ENCODE measurements around the gene RGS1.

RGS1 gene

DNA sequence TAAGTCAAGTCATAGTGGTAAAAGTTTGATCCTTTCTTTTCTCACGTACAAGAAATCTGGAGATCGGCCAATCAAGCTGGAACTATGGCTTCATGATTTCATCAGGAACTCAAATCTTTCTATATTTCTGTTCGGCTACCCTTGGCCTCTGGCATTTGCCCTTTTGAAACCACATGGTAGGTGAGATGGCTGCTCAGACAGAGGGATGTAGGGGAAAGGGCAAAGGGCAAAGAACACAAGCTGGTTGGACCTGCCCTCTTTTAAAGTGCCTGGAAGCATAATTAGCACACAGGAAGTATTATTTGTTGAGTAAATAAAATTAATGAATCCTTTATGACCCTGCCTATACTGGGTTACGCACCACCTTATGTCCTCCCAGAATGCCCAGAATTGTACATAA lies 11.5 kb upstream of the RGS1 start:
- Mint-ChIP-seq H3K36me3 (peaks cover 2% of the 10 kb centered on the region), H3K27me3 (no peaks in the 10 kb centered on the region), H3K4me3 (no peak overlapping the region), H3K27ac (no peak overlapping the region), H3K9me3 (peaks cover 5% of the 10 kb centered on the region), H3K4me1 (peaks cover 30% of the 10 kb centered on the region)
- DNase-seq, result no peak
- CTCF ChIA-PET, result interaction anchor here (1.2 kb wide), 1 partner anchor 8 kb away, joined by 3 read pairs; no protein-coding TSS in a partner anchor

GRCh38 chr1:192565946-192566345 lies 9.6 kb upstream of the RGS1 start:
- H3K27ac Mint-ChIP-seq, result no peak overlapping the region

GRCh38 chr1:192566657-192567056 lies 8.9 kb upstream of the RGS1 start:
- no peak overlapping the region for H3K27ac Mint-ChIP-seq
- CTCF ChIA-PET, result no interaction called here

More at GRCh38 chr1:192565946-192566345, 9.6 kb upstream of the RGS1 start:
- DNase-seq, result no peak
- CTCF ChIA-PET, result no interaction called here
- Mint-ChIP-seq H3K9me3 (peaks cover 14% of the 10 kb centered on the region), H3K4me3 (no peak overlapping the region), H3K27me3 (no peaks in the 10 kb centered on the region), H3K36me3 (peaks cover 13% of the 10 kb centered on the region), H3K4me1 (peaks cover 32% of the 10 kb centered on the region)

GRCh38 chr1:192568063-192568462 lies 7.5 kb upstream of the RGS1 start:
- peaks cover 16% of the 10 kb centered on the region for H3K36me3 Mint-ChIP-seq
- H3K4me1 Mint-ChIP-seq, result peaks cover 53% of the 10 kb centered on the region
- CTCF ChIA-PET, result interaction anchor here (0.7 to 2.0 kb wide), 2 partner anchors 14 to 491 kb away, joined by 3 to 8 read pairs; no protein-coding TSS in a partner anchor
- no peaks in the 10 kb centered on the region for H3K27me3 Mint-ChIP-seq
- no peak overlapping the region for H3K4me3 Mint-ChIP-seq
- H3K27ac Mint-ChIP-seq, result no peak overlapping the region
- no peak for DNase-seq
- peaks cover 18% of the 10 kb centered on the region for H3K9me3 Mint-ChIP-seq

More at GRCh38 chr1:192566657-192567056, 8.9 kb upstream of the RGS1 start:
- Mint-ChIP-seq H3K36me3 (peaks cover 16% of the 10 kb centered on the region), H3K9me3 (peaks cover 18% of the 10 kb centered on the region), H3K4me1 (peaks cover 39% of the 10 kb centered on the region), H3K4me3 (no peak overlapping the region), H3K27me3 (no peaks in the 10 kb centered on the region)
- no peak for DNase-seq

DNA sequence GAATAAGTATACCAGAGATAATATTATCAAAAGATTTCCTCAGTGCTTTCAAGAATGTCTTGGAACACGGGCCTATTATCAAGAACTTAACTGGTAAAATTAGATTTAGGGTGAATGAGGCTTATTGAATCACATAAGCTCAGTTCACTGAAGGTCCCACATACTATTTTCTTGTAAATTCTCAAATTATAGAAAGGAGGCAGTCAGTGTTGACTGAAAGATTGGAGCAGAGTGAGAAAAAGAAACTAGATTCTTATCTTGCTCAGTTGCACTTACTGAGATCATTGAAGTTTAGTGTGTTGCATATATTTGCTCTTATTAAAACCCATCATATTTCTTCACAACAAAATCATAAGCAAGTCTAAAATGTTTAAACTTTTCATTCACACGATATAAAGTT lies 3.9 kb upstream of the RGS1 start:
- Mint-ChIP-seq H3K27me3 (no peaks in the 10 kb centered on the region), H3K27ac (peak overlapping the region; percentile 86), H3K9me3 (peaks cover 15% of the 10 kb centered on the region), H3K4me1 (peaks cover 69% of the 10 kb centered on the region), H3K36me3 (peaks cover 21% of the 10 kb centered on the region), H3K4me3 (no peak overlapping the region)
- CTCF ChIA-PET, result interaction anchor here (0.7 to 1.4 kb wide), 2 partner anchors 31 to 97 kb away, joined by 3 to 4 read pairs; no protein-coding TSS in a partner anchor
- DNase-seq, result no peak

DNA sequence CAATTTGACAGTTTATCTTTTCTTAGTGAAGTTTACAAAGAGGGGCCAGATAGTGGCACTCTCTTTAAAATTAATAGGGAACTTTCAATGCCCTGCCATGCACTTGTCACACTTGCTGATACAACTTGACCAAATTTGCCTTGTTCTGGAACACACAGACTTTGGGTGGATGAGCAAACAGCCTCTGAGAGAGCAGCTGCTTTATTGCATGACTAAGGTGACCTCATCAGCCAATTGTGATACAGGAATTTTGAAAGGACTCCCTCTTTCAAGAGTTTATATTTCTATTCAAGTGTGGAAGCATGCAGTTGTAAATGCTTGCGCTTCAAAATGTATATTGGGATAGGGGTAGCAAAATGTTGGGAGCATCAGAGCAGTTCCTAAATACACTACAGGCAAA lies 2.1 kb upstream of the RGS1 start:
- peaks cover 15% of the 10 kb centered on the region for H3K9me3 Mint-ChIP-seq
- no peak overlapping the region for H3K4me3 Mint-ChIP-seq
- H3K27me3 Mint-ChIP-seq, result no peaks in the 10 kb centered on the region
- H3K27ac Mint-ChIP-seq, result peak overlapping the region; percentile 43
- CTCF ChIA-PET, result interaction anchor here (1.2 kb wide), 1 partner anchor 27 kb away, joined by 4 read pairs; no protein-coding TSS in a partner anchor
- peaks cover 30% of the 10 kb centered on the region for H3K36me3 Mint-ChIP-seq
- DNase-seq, result no peak
- H3K4me1 Mint-ChIP-seq, result peaks cover 77% of the 10 kb centered on the region

DNA sequence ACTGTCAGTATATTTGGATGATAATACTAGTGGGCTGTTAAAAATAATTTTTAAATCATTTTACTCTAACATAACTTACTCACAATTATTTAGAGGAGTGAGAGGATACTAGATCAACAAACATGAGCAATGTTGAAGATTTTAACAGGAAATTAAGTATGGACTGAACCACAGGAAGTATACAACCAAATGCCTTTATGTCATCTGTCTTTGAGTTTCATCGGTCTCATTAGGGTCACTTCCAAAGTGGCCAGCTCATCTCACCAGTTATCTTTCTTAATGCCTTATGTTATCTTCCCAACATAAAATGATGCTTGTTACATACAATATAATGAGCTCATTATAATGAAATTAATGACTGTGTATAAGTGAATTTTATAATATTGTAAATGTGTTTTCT lies 1.5 kb upstream of the RGS1 start:
- Mint-ChIP-seq H3K36me3 (peaks cover 33% of the 10 kb centered on the region), H3K4me3 (no peak overlapping the region), H3K4me1 (peaks cover 81% of the 10 kb centered on the region), H3K27ac (no peak overlapping the region), H3K27me3 (no peaks in the 10 kb centered on the region), H3K9me3 (peaks cover 13% of the 10 kb centered on the region)
- no peak for DNase-seq
- CTCF ChIA-PET, result interaction anchor here (1.2 kb wide), 3 partner anchors 28 to 32 kb away, joined by 3 to 4 read pairs (median 4); no protein-coding TSS in a partner anchor

GRCh38 chr1:192576190-192577144 lies 894 bp downstream of the RGS1 start:
- Mint-ChIP-seq H3K4me3 (peak overlapping the region; percentile 79), H3K27me3 (no peaks in the 10 kb centered on the region), H3K36me3 (peaks cover 25% of the 10 kb centered on the region), H3K27ac (peak overlapping the region; percentile 61), H3K9me3 (no peaks in the 10 kb centered on the region), H3K4me1 (peaks cover 80% of the 10 kb centered on the region)
- no peak for DNase-seq
- CTCF ChIA-PET, result interaction anchor here (1.3 to 5.0 kb wide), 4 partner anchors 25 to 101 kb away, joined by 4 to 93 read pairs (median 14); no protein-coding TSS in a partner anchor

DNA sequence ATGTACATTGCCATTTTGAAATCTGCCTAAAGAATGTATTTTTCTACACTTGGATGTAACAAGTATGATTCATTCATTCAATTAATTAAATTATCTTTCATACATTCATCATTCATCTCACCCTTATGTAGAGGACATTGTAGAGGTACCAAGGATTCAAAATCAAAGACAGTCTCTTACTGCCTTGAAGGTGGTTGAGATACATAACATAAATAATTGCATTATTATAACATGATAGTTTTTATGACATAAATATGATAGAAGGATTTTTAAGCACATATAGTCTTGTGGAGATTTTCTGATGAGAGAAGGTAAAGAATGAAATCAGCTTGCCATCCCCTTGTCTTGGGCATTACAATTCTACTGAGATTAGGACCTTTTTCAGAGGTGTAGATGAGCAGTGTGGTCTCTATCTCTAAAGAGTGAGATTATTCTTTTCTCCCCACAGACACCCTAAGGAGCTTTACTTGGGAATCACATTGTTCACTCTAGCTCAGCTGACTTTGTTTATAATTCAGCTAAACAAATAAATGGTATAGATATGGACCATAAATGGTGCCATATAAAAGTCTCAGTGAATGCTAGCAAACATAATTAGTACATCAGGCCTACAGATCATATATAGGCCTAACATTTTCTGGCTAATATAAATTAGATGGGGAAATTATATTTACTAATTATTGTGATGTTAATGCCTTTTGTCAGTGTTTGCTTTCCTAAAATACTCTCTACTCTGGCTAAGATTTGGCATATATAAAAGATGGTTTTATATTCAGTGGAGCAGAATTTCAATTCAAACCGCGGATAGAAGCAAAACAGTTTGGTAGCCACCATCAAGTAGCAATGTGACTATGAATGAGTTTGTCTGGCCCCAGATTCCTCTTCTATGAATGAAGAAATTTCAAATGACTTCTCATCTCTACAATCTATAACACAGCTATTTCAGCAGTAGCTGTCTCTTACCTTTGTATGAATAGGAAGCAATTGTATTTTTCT lies 1.9 kb downstream of the RGS1 start:
- H3K4me1 Mint-ChIP-seq, result peaks cover 70% of the 10 kb centered on the region
- CTCF ChIA-PET, result interaction anchor here (1.0 to 5.0 kb wide), 7 partner anchors 26 to 102 kb away, joined by 3 to 93 read pairs (median 5); no protein-coding TSS in a partner anchor
- H3K27me3 Mint-ChIP-seq, result no peaks in the 10 kb centered on the region
- no peaks in the 10 kb centered on the region for H3K9me3 Mint-ChIP-seq
- peaks cover 25% of the 10 kb centered on the region for H3K36me3 Mint-ChIP-seq
- H3K4me3 Mint-ChIP-seq, result peak overlapping the region; percentile 79
- no peak overlapping the region for H3K27ac Mint-ChIP-seq
- DNase-seq, result no peak

DNA sequence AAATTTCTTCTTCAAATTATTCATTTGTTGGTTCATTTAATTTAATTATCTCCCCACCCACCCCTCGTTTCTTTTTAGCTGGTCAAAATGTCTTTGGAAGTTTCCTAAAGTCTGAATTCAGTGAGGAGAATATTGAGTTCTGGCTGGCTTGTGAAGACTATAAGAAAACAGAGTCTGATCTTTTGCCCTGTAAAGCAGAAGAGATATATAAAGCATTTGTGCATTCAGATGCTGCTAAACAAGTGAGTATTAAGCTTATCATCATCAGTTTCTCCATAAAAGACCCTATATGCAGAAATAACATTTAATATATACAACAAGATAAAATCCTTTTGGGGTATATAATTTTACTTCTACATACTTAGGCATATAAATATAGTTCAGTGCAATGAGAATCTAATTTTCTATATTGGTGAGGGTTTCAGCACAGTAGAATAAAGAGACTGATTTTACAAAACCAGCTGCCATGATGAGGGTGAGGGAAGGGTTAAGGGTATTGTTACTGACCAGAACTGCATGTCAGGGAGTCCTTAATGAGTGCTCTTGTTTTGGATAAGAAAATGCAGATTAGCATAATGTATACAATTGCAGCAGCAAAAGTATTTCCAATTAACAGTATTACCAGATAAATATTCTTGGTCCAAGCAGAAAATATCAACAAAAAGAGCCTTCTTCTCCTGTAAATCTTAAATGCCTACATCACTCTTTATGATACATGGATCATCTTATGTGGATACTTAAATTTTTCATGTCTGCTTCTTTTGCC lies 2.8 kb downstream of the RGS1 start:
- H3K9me3 Mint-ChIP-seq, result no peaks in the 10 kb centered on the region
- CTCF ChIA-PET, result interaction anchor here (1.0 to 5.0 kb wide), 8 partner anchors 27 to 103 kb away, joined by 3 to 93 read pairs (median 4); no protein-coding TSS in a partner anchor
- no peak for DNase-seq
- H3K4me1 Mint-ChIP-seq, result peaks cover 62% of the 10 kb centered on the region
- no peaks in the 10 kb centered on the region for H3K27me3 Mint-ChIP-seq
- H3K27ac Mint-ChIP-seq, result no peak overlapping the region
- H3K36me3 Mint-ChIP-seq, result peaks cover 25% of the 10 kb centered on the region
- peak overlapping the region; percentile 79 for H3K4me3 Mint-ChIP-seq

- peak overlapping the region; percentile 52 for H3K4me3 Mint-ChIP-seq
- peaks cover 53% of the 10 kb centered on the region for H3K4me1 Mint-ChIP-seq
- CTCF ChIA-PET, result interaction anchor here (0.9 to 5.0 kb wide), 7 partner anchors 33 to 544 kb away, joined by 3 to 93 read pairs (median 8); no protein-coding TSS in a partner anchor
Measured at GRCh38 chr1:192579010-192579738, 3.6 kb downstream of the RGS1 start.

DNA sequence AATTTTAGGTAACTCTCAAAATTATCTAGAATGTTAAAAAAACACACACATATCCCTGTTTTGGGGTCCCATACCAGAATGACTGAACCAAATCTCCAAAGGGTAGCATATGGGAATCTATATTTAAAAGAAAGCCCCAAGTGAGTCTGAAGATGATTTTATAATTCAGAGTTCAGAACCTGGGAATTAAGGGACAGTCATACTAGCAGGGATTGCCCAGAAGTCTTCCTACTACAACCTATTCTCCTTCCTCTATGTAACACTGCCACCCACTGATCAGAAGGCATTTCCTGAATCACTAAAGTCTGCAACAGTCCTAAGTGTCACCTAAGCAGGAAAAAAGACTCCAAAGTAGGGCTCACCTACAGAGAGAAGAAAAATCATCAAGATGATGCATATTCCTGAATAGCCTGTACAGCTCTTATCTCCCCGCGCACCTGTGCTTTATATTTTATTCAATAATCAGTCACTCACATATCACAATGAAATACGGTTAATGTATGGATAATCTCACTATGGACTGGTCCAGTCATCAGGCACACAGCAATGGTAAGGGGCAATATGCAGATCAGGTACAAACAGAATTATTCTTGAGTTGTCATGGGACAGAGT lies 4.9 kb downstream of the RGS1 start:
- Mint-ChIP-seq H3K4me1 (peaks cover 44% of the 10 kb centered on the region), H3K9me3 (no peaks in the 10 kb centered on the region), H3K4me3 (no peak overlapping the region), H3K36me3 (peaks cover 23% of the 10 kb centered on the region), H3K27ac (no peak overlapping the region), H3K27me3 (no peaks in the 10 kb centered on the region)
- peak; percentile 27 for DNase-seq
- CTCF ChIA-PET, result interaction anchor here (0.8 to 5.0 kb wide), 6 partner anchors 64 to 105 kb away, joined by 4 to 93 read pairs (median 12); no protein-coding TSS in a partner anchor

More at GRCh38 chr1:192579010-192579738, 3.6 kb downstream of the RGS1 start:
- Mint-ChIP-seq H3K27me3 (no peaks in the 10 kb centered on the region), H3K36me3 (peaks cover 23% of the 10 kb centered on the region), H3K9me3 (no peaks in the 10 kb centered on the region), H3K27ac (no peak overlapping the region)
- no peak for DNase-seq
